ENCODE data around the gene TAS1R2.

The TAS1R2 gene

GRCh38 chr1:18872071-18872611 is 12.7 kb upstream of the TAS1R2 start:
- no peak for TF ChIP-seq CTCF (conservative IDR thresholded peaks at IDR 0.05)
- no peak overlapping the region for H3K27ac ChIP-seq

GRCh38 chr1:18871401-18872070 is 12.1 kb upstream of the TAS1R2 start:
- TF ChIP-seq CTCF (conservative IDR thresholded peaks at IDR 0.05), result no peak
- H3K27ac ChIP-seq, result no peak overlapping the region

GRCh38 chr1:18870957-18871356 is 11.5 kb upstream of the TAS1R2 start:
- TF ChIP-seq CTCF (conservative IDR thresholded peaks at IDR 0.05), result no peak
- H3K27ac ChIP-seq, result no peak overlapping the region

- H3K27ac ChIP-seq, result peak overlapping the region; percentile 19; the same call in 1 of the 2 replicates
Measured at GRCh38 chr1:18870595-18870865, 11.1 kb upstream of the TAS1R2 start.

GRCh38 chr1:18869847-18870594 is 10.6 kb upstream of the TAS1R2 start:
- peak overlapping the region; percentile 19; the same call in 1 of the 2 replicates for H3K27ac ChIP-seq
- no peak for TF ChIP-seq CTCF (conservative IDR thresholded peaks at IDR 0.05)

- H3K27ac ChIP-seq, result no peak overlapping the region
- no peak for TF ChIP-seq CTCF (conservative IDR thresholded peaks at IDR 0.05)
Measured at GRCh38 chr1:18868801-18869424, 9.5 kb upstream of the TAS1R2 start.

GRCh38 chr1:18868354-18868753 is 8.9 kb upstream of the TAS1R2 start:
- no peak overlapping the region for H3K27ac ChIP-seq
- no peak for TF ChIP-seq CTCF (conservative IDR thresholded peaks at IDR 0.05)

Data from VCaP (cell line).